Neuronal stem cell (in vitro differentiated cells): Measurements from ENCODE around the gene ERC2.

Experiments
- DNase-seq: peaks from one replicate; pipeline ENCODE4 v3.0.0-alpha.2; 2013; ENCODE audit warnings: low spot score
- H2AFZ ChIP-seq: one replicate; pipeline ENCODE4 v1.6.1; 2013; ENCODE audit warnings: mild to moderate bottlenecking, low read length, inconsistent platforms
- H2AK5ac ChIP-seq: 2 replicates; pipeline ENCODE4 v1.6.1; 2013; ENCODE audit warnings: low read depth, mild to moderate bottlenecking, inconsistent platforms, low read length, moderate library complexity, mixed read lengths
- H2BK120ac ChIP-seq: 2 replicates; pipeline ENCODE4 v1.6.1; 2013; ENCODE audit warnings: low read depth, mild to moderate bottlenecking, inconsistent platforms, low read length, moderate library complexity, mixed read lengths
- H2BK12ac ChIP-seq: one replicate; pipeline ENCODE4 v1.6.1; 2013; ENCODE audit warnings: low read length, inconsistent platforms
- H2BK15ac ChIP-seq: 2 replicates; pipeline ENCODE4 v1.6.1; 2013; ENCODE audit warnings: mild to moderate bottlenecking, low read length, inconsistent platforms, mixed read lengths
- H2BK5ac ChIP-seq: one replicate; pipeline ENCODE4 v1.6.1; 2013; ENCODE audit warnings: inconsistent platforms, mild to moderate bottlenecking, low read length, moderate library complexity
- H3K14ac ChIP-seq: one replicate; pipeline ENCODE4 v1.6.1; 2013; ENCODE audit warnings: low read length, inconsistent platforms
- H3K18ac ChIP-seq: 2 replicates; pipeline ENCODE4 v1.6.1; 2013; ENCODE audit warnings: low read length, inconsistent platforms
- H3K23ac ChIP-seq: 2 replicates; pipeline ENCODE4 v1.6.1; 2013; ENCODE audit warnings: low read depth, mild to moderate bottlenecking, mixed read lengths, low read length, inconsistent platforms; ENCODE audit not compliant: poor library complexity
- H3K27ac ChIP-seq: replicated peaks from 3 replicates; pipeline ENCODE4 v1.5.1; 2013; ENCODE audit warnings: low read length, inconsistent platforms
- H3K27me3 ChIP-seq, 3 experiments: 2 replicates each; pipeline ENCODE4 v1.6.1; 2013; ENCODE audit warnings: low read length in 3 of 3, mild to moderate bottlenecking in 2 of 3, inconsistent platforms in 1 of 3, low read depth in 1 of 3, mixed read lengths in 1 of 3, moderate library complexity in 1 of 3; ENCODE audit not compliant: control insufficient read depth in 3 of 3, insufficient read depth in 3 of 3
- H3K36me3 ChIP-seq, 2 donors: replicated peaks in 1 of 2; 2 replicates each; pipeline ENCODE4 v1.6.1; 2013; ENCODE audit warnings: low read length in 2 of 2; ENCODE audit not compliant: control insufficient read depth in 2 of 2, insufficient read depth in 2 of 2
- H3K4ac ChIP-seq: 2 replicates; pipeline ENCODE4 v1.6.1; 2013; ENCODE audit warnings: inconsistent platforms, mild to moderate bottlenecking, low read length, moderate library complexity
- H3K4me1 ChIP-seq, 2 donors: 1 replicate in 1 of 2; 2 replicates in 1 of 2; pipeline ENCODE4 v1.6.1; 2013; ENCODE audit warnings: low read length in 2 of 2, low read depth in 1 of 2; ENCODE audit not compliant: control insufficient read depth in 2 of 2, insufficient read depth in 1 of 2
- H3K4me2 ChIP-seq: one replicate; pipeline ENCODE4 v1.6.1; 2013; ENCODE audit warnings: mild to moderate bottlenecking, low read length, inconsistent platforms; ENCODE audit not compliant: insufficient read depth, poor library complexity, severe bottlenecking
- H3K4me3 ChIP-seq, 2 donors: 2 replicates each; pipeline ENCODE4 v1.5.1; 2013; ENCODE audit warnings: low read length in 2 of 2, mild to moderate bottlenecking in 2 of 2, inconsistent platforms in 1 of 2, moderate library complexity in 1 of 2
- H3K79me1 ChIP-seq: one replicate; pipeline ENCODE4 v1.6.1; 2013; ENCODE audit warnings: low read depth, mild to moderate bottlenecking, inconsistent platforms, low read length, moderate library complexity
- H3K9ac ChIP-seq: one replicate; pipeline ENCODE4 v1.6.1; 2013; ENCODE audit warnings: mild to moderate bottlenecking, low read depth, low read length, inconsistent platforms; ENCODE audit not compliant: poor library complexity
- H3K9me3 ChIP-seq, 2 donors: replicated peaks in 1 of 2; 2 replicates each; pipeline versions ENCODE3 to v1.6.1; 2013; ENCODE audit warnings: low read length in 2 of 2, mild to moderate bottlenecking in 2 of 2, inconsistent platforms in 1 of 2, low read depth in 1 of 2, mixed read lengths in 1 of 2, moderate library complexity in 1 of 2; ENCODE audit not compliant: control insufficient read depth in 2 of 2, insufficient read depth in 1 of 2
- H4K8ac ChIP-seq: one replicate; pipeline ENCODE4 v1.6.1; 2013; ENCODE audit warnings: low read depth, mild to moderate bottlenecking, inconsistent platforms, low read length, moderate library complexity
- H4K91ac ChIP-seq: one replicate; pipeline ENCODE4 v1.6.1; 2013; ENCODE audit warnings: low read length, low read depth, mild to moderate bottlenecking, inconsistent platforms; ENCODE audit not compliant: poor library complexity
- WGBS, 2 donors: extraction: QIAGEN DNeasy Blood & Tissue Kit; methylation state at CpG; one replicate each; pipeline ENCODE4 v1.1.7; 2013; ENCODE audit warnings: missing lambda C conversion rate in 2 of 2, mixed read lengths in 1 of 2; ENCODE audit not compliant: insufficient read length in 2 of 2, insufficient replicate concordance in 1 of 2; ENCODE audit errors: extremely low coverage in 2 of 2; 5-methylcytosine and 5-hydroxymethylcytosine counted together

ERC2 gene

DNA sequence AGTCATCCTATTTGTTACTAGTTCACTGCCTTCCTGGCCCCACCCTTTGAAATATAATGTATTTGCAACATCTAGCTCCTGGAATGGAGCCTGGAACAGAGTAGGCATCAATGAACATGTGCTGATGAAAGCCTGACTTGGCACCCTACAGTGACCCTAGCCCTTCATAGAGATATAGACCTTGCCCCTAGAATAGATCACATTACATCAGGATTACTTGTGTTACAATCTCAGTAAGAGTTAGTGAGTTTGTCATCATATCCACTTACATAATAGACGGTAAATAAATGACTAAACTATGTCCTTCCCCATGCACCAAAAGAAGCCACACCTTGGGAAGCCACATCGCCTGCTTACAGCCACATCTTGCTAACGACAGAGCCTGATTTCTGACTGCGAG, 870.6 kb downstream of the ERC2 start:
- Histone ChIP-seq H2AFZ (no peak overlapping the region), H2BK5ac (no peak overlapping the region), H3K9me3 (no peaks in the 10 kb centered on the region), H3K79me1 (no peaks in the 10 kb centered on the region), H2BK15ac (no peak overlapping the region), H3K9ac (no peak overlapping the region), H4K91ac (no peak overlapping the region), H3K18ac (no peak overlapping the region), H3K27me3 (no peaks in the 10 kb centered on the region), H3K4me1 (peaks cover 0 to 2% of the 10 kb centered on the region in 2 donors), H2AK5ac (no peak overlapping the region), H3K4ac (no peak overlapping the region), H3K23ac (no peak overlapping the region), H4K8ac (no peak overlapping the region), H3K4me2 (no peak overlapping the region), H3K4me3 (no peak overlapping the region), H2BK120ac (no peak overlapping the region), H3K14ac (no peak overlapping the region), H2BK12ac (no peak overlapping the region), H3K27ac (no peak overlapping the region), H3K36me3 (no peaks in the 10 kb centered on the region)
- no CpG with 5 or more reads among the region's 4 CpGs for WGBS, 2 donors
- DNase-seq = no peak

DNA sequence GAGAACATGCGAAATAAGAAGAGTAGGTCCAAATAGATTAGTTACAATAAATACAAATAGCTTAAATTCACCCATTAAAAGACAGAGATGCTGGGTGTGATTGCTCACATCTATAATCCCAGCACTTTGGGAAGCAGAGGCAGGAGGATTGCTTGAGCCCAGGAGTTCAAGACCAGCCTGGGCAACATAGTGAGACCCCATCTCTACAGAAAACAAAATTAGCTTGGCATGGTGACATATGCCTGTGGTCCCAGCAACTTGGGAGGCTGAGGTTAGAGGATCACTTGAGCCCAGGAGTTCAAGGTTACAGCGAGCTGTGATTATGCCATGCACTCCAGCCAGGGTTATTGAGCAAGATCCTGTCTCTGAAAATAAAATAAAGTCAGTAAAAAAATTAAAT, 872.1 kb downstream of the ERC2 start:
- no peak overlapping the region for H4K91ac ChIP-seq
- no peak overlapping the region for H2BK5ac ChIP-seq
- H3K4me1 ChIP-seq = peaks cover 0 to 2% of the 10 kb centered on the region in 2 donors

GRCh38 chr3:55595420-55595819, 872.8 kb downstream of the ERC2 start:
- Histone ChIP-seq H2BK5ac (no peak overlapping the region), H2BK15ac (no peak overlapping the region), H3K4me2 (no peak overlapping the region), H3K27ac (no peak overlapping the region), H4K8ac (no peak overlapping the region), H3K79me1 (no peaks in the 10 kb centered on the region), H3K4ac (no peak overlapping the region), H2AFZ (no peak overlapping the region), H3K4me1 (peaks cover 0 to under 1% of the 10 kb centered on the region in 2 donors), H3K9ac (no peak overlapping the region), H2BK12ac (no peak overlapping the region), H3K23ac (no peak overlapping the region), H3K9me3 (no peaks in the 10 kb centered on the region), H3K14ac (no peak overlapping the region), H3K18ac (no peak overlapping the region), H2BK120ac (no peak overlapping the region), H3K36me3 (no peaks in the 10 kb centered on the region), H2AK5ac (no peak overlapping the region), H4K91ac (no peak overlapping the region), H3K27me3 (no peaks in the 10 kb centered on the region), H3K4me3 (no peak overlapping the region)
- DNase-seq = no peak
- no CpG with 5 or more reads among the region's 4 CpGs for WGBS, 2 donors

More for the DNA sequence above, 872.1 kb downstream of the ERC2 start:
- Histone ChIP-seq H3K23ac (no peak overlapping the region), H3K18ac (no peak overlapping the region), H3K4me3 (no peak overlapping the region), H3K9ac (no peak overlapping the region), H2BK15ac (no peak overlapping the region), H2BK120ac (no peak overlapping the region), H2BK12ac (no peak overlapping the region), H3K36me3 (no peaks in the 10 kb centered on the region), H3K14ac (no peak overlapping the region), H2AFZ (no peak overlapping the region), H3K9me3 (no peaks in the 10 kb centered on the region), H3K79me1 (no peaks in the 10 kb centered on the region), H4K8ac (no peak overlapping the region), H2AK5ac (no peak overlapping the region), H3K4me2 (no peak overlapping the region), H3K4ac (no peak overlapping the region), H3K27ac (no peak overlapping the region), H3K27me3 (no peaks in the 10 kb centered on the region)
- WGBS, 2 donors = no CpG with 5 or more reads among the region's 2 CpGs
- no peak for DNase-seq

GRCh38 chr3:55592572-55592971, 875.7 kb downstream of the ERC2 start:
- Histone ChIP-seq H3K4ac (no peak overlapping the region), H3K27me3 (no peaks in the 10 kb centered on the region), H2AK5ac (no peak overlapping the region), H3K4me1 (peaks cover 0 to 5% of the 10 kb centered on the region in 2 donors), H3K18ac (no peak overlapping the region), H3K79me1 (no peaks in the 10 kb centered on the region), H2BK5ac (no peak overlapping the region), H3K23ac (no peak overlapping the region), H3K14ac (no peak overlapping the region), H3K9me3 (no peaks in the 10 kb centered on the region), H3K4me3 (no peak overlapping the region), H3K36me3 (no peaks in the 10 kb centered on the region), H3K9ac (no peak overlapping the region), H2AFZ (no peak overlapping the region), H3K4me2 (no peak overlapping the region), H4K8ac (no peak overlapping the region), H3K27ac (no peak overlapping the region), H2BK15ac (no peak overlapping the region), H4K91ac (no peak overlapping the region), H2BK12ac (no peak overlapping the region), H2BK120ac (no peak overlapping the region)
- DNase-seq = no peak
- no CpG with 5 or more reads among the region's 5 CpGs for WGBS, 2 donors
